HT1080 (cell line): ENCODE data around the gene GBP2. TPM values are rescaled to one million over a fixed set of nuclear protein-coding genes. Genes with fewer than 3 reads are reported as not detected.

Experiments
- DNase-seq: peaks from one replicate; pipeline ENCODE4 v3.0.0-alpha.2; 2015; ENCODE audit warnings: low read depth
- total RNA-seq: library from RNA; depleted of rRNA; stranded (reverse); fragments of >200 nt; shearing (Covaris generic); gene quantifications from 2 replicates; pipeline ENCODE4 v1.2.3, GENCODE V29; 2014; rRNA removed

GBP2 gene
- total RNA-seq, 1 experiment from 2014 or later, result 3.7 TPM

GRCh38 chr1:89068291-89068690 lies 57.6 kb downstream of the GBP2 start:
- peak; percentile 67 for DNase-seq

GRCh38 chr1:89065079-89065868 lies 60.6 kb downstream of the GBP2 start, which contains the start of gene GBP1:
TSS of gene GBP1 (minus strand) at chr1:89065208. CDS start at chr1:89063234, 1,974 bp downstream.
- DNase-seq, result peak; percentile 67

DNA sequence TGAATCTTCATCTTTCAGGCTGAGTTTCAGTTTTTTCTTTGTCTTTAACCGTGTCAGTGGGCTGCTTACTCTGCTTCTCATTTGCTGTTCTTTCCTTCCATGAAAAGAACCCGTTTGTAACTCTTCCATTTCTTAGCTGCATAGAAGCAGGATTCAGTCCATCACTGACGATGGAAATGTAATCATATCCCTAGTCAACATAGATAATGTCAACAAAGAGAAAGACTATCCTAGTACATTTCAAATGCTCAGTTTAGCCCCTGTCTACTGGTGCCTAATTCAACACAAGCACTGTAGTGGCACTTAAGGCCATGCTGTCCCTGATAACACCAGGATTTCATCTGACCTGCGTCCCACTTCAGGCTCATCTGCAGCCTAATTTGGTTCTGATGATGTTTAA lies 61.3 kb downstream of the GBP2 start:
- peak; percentile 34 for DNase-seq

- DNase-seq, result no peak
Measured at GRCh38 chr1:89063094-89063493, 62.8 kb downstream of the GBP2 start.

DNA sequence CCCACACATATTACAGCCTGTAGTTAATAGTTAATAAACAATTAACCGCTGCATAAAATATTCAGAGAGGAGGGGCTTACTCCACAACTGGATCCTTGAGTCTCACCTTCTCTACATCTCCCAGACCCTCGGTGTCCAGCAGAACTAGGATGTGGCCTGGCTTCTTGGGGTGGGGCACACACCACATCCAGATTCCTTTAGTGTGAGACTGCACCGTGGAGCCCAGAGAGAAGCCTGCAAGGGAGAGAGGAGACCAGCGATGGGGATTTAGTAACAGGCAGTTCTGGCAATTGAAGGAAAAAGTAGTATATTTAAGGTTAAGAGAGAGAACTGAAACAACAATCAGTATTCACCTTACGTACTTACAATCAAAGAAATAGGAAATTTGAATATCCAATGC lies 65.8 kb downstream of the GBP2 start:
- DNase-seq, result peak; percentile 75

Other genes with a start within 250 kb of the GBP2 start
- gene GTF2B, start 234.5 kb downstream of the GBP2 start, total RNA-seq, result 52.9 and 58.4 TPM in 2 replicates
- gene KYAT3, start 133.5 kb downstream of the GBP2 start, total RNA-seq, result 9.6 and 13.3 TPM in 2 replicates
- gene RBMXL1, start 133.5 kb downstream of the GBP2 start, total RNA-seq, result 8.9 and 12.0 TPM in 2 replicates
- 20.0 and 21.8 TPM in 2 replicates for gene GBP3, start 103.2 kb downstream of the GBP2 start, total RNA-seq
- 12.9 and 17.0 TPM in 2 replicates for gene GBP1, start 60.9 kb downstream of the GBP2 start, total RNA-seq
- not detected in 2 replicates for gene GBP7, start 49.9 kb upstream of the GBP2 start, total RNA-seq
- gene GBP4, start 72.8 kb upstream of the GBP2 start, total RNA-seq, result 0.02 and 0.10 TPM in 2 replicates
- 0.13 and 0.18 TPM in 2 replicates for gene GBP5, start 146.7 kb upstream of the GBP2 start, total RNA-seq
- gene GBP6, start 237.9 kb upstream of the GBP2 start, total RNA-seq, result not detected in 2 replicates